ENCODE data around the gene ACTL10.

The ACTL10 gene

GRCh38 chr20:33677991-33678702 is 11.4 kb downstream of the ACTL10 start:
- no peak for DNase-seq

- no peak for DNase-seq
Measured at GRCh38 chr20:33679758-33680485, 13.2 kb downstream of the ACTL10 start.

- no peak for DNase-seq
Measured at GRCh38 chr20:33680686-33681085, 13.9 kb downstream of the ACTL10 start.

GRCh38 chr20:33681288-33681687 is 14.5 kb downstream of the ACTL10 start:
- no peak for DNase-seq

DNA sequence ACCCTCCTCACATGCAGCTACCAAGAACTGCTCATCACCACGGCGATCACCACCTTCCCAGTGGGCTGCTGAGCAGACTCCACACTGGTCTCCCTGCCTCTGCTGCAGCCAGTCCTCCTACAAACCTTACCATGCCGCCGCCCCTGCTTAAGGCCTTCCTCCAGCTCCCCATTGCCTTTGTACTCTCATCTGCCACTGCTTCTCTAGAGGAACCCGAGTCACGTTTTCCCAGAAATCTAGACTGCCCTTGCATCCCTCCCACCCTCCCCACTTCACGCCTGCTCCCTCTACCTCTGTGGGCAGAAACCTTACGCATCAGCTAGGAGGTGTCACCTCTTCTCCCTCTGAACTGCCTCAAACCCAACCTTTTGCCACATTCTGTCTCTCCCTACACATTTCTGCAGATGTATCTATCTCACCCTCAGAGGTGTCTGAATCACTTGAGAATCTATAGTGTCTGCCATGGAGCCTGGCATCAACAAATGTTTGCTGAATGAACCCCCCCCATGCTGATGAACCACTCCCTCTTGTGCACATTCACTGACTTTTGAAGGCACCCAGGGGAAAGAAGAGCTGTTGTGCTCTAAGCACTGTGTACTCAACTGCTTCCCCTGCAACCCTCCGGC is 15.1 kb downstream of the ACTL10 start:
- DNase-seq = no peak

DNA sequence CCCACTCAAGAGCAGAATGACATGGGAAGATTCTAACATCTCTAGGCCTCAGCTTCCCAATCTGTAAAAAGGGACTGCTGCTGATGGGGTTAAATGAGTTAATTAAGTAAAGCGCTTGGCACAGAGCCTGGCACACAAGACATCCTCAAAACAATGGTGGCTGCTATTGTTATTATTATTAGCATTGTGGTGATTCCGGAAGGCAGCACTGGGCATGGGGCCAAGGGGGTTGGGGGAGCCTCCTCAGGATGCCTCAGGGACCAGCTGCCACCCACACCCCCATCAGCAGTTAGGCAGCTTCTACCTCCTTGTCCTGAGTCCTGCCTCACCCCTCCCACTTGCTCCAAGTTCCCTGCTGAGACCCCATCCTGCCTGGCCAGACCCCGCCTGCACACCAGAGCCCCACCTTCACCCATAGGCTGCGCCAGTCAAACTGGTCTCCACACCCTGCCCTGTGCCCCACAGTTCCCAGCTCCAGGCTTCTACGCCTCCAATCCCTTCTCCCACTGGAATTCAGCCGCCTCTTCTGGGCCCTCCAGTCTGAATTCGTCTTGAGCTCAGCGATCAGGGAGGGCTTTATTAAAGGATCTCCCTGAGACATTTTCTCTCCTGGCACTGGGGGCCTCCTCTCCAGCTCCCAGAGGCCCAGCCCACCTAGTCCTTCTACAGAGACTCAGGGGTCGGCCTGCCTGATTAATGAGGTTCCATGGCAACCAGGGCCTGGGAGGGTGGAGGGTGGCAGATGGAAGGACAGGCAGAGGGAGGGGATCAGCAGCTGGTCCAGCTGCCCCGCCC is 18.0 kb downstream of the ACTL10 start:
- DNase-seq = no peak

DNA sequence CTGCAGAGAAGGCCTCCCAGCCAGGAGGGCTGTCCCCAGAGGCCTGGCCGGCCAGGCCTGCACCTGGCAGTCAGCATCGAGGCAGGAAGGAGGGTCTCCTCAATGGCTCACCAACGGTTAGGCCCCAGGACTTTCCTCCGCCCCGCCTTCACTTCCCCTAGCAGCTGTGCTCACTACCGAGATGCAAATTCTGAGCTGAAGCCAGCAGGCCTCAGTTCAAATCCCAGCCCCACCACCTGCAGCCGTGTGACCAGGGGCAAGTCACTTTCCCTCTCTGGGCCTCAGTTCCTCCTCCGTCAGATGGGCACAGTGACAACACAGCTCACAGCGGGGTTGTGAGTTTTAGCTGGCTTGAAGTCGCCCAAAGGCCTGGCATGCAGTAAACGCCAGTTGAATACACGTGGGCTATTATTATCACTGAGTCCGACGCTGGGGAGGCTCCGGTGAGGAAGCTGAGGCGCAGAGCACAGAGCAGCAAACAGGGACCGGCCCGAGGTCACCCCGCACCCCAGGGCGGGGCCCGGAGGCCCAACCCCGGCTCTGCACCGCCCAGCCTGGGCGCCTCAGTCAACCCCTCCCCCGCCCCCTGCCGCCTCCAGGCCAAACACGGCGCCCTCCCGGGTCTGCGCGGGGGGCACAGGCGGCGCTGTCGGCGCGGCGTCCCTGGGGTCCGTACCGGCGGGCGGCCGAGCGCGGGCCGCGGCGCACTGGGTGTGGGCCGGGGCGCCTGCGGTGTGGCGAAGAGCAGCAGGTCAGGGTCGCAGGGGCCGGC is 18.8 kb downstream of the ACTL10 start:
- peak; percentile 29 to 41 for DNase-seq

GRCh38 chr20:33686100-33686983 is 19.6 kb downstream of the ACTL10 start, which contains the start of gene E2F1:
Gene E2F1, minus strand, starts transcription at chr20:33686385. Its CDS starts 121 bp downstream, at chr20:33686264.
- DNase-seq = peak; percentile 91 to 96

DNA sequence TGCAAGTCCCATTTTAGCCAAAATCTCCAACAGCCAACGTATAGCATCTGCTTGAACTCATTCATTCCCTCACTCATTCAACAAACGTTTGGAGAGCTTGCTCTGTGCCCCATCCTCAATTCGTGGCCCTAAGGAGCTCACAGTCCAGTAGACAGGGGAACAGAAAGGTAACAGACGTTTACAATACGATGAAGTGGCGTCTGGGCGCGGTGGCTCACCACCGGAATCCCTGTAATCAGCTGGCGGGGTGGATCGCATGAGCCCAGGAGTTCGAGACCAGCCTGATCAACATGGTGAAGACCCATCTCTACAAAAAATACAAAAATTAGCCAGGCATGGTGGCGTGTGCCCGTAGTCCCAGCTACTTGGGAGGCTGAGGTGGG is 20.2 kb downstream of the ACTL10 start:
- no peak for DNase-seq

GRCh38 chr20:33687370-33687915 is 20.7 kb downstream of the ACTL10 start:
- DNase-seq = peak; percentile 22 to 48

DNA sequence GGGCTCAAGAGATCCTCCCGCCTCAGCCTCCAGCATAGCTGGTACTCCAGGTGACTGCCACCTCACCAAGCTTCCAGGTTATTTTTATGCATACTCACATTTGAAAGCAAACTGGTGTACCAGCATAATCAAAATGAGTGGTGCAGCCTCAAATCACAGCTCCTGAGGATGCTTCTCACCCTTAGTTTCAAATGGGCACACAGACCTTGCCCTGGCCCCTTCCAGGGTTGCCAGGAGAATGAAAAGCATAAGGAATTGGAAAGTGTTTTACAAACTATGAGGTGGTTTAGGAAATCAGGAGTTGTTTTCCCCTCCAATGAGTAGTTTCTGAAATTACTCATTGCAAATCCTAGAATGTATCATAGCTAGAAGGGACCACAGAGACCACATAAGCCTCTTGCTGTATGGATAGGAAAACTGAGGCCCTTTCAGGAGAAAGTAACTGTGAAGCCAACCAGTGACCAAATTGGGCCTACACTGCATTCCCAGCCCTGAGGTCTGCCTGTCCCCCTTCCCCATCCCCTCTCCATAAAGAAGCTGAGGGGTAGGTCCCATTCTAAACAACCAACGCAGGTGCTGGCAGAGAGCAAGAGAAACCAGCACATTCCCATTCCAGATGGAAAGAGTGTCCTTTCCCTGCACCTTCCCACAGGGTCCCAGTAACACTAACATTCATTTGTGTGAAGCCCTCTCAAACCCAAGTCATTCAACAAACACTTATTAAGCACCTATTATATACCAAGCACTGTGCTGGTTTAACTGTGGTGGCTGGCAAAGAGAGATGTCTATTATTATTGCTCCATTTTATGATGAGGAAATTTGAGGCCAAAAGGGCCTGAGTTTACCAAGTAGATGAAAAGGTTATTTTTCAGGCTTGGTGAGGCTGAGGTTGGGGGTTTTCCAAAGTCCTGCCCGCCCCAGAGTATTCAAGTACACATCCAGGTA is 21.5 kb downstream of the ACTL10 start:
- no peak for DNase-seq

- DNase-seq = no peak
Measured at GRCh38 chr20:33688938-33689424, 22.2 kb downstream of the ACTL10 start.

- DNase-seq = no peak
Measured at GRCh38 chr20:33689493-33689892, 22.8 kb downstream of the ACTL10 start.

- DNase-seq = peak; percentile 29 to 49
Measured at GRCh38 chr20:33689973-33690372, 23.2 kb downstream of the ACTL10 start.

- no peak for DNase-seq
Measured at GRCh38 chr20:33693289-33693688, 26.5 kb downstream of the ACTL10 start.

- DNase-seq = no peak
Measured at GRCh38 chr20:33693741-33694638, 27.2 kb downstream of the ACTL10 start.

DNA sequence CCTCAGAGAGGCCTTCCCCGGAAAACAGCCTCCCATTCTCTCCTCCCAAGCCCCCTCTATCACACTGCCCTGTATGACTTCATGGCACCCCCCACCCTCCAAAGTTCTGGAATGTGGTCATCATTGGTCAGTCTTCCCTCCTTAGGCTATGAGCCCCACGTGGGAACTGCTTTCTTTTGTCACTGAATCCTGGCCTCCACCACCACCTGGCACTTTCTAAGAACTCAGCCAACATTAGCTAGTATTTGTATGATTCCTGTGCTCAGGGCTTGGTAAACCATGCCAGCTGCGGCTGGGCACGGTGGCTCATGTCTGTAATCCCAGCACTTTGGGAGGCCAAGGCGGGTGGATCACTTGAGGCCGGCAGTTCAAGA is 27.9 kb downstream of the ACTL10 start:
- DNase-seq = no peak

DNA sequence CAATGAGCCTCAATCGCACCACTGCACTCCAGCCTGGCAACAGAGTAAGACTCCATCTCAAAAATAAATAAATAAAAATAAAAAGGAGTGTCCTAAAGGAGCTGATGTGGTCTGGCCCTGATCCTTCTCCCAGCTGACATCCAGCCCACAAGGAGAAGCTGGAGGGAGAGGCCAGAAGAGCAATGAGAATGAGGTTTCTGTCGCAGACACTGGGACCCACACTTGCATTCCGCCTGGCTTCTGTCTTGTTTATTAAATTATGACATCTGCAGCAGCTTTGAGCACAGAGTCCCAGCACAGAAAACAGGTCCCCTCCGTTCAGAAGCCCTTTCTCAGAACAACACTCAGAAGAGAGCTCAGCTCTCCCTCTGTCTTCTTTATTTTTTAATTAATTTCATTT is 29.7 kb downstream of the ACTL10 start:
- no peak for DNase-seq

- DNase-seq = no peak
Measured at GRCh38 chr20:33697129-33697528, 30.4 kb downstream of the ACTL10 start.
